Erythroblast (primary cell): ENCODE measurements around the gene GALNT18.

Source experiments
- GATA1 ChIP-seq: IDR thresholded peaks from 2 replicates; pipeline ENCODE4 v1.6.1; 2011; ENCODE audit warnings: low read depth, mild to moderate bottlenecking, control low read depth, low read length, moderate library complexity
- POLR2A ChIP-seq: IDR thresholded peaks from 2 replicates; pipeline ENCODE4 v1.6.1; 2011; ENCODE audit warnings: mild to moderate bottlenecking, low read length

GRCh38 chr11:11229647-11230046 lies 392.2 kb downstream of the GALNT18 start:
- TF ChIP-seq POLR2A (no peak), GATA1 (no peak)
